ENCODE measurements around the gene CHMP3. TPM values are rescaled to one million over a fixed set of nuclear protein-coding genes. Genes with fewer than 3 reads are reported as not detected.
A peak's percentile ranks its signal among the peaks of the same experiment; 100 is the strongest.

CHMP3 gene
- total RNA-seq, 1 experiment from 2014 or later, result 54.4 TPM

GRCh38 chr2:86570059-86570458 is 6.8 kb upstream of the CHMP3 start:
- DNase-seq, result peak; percentile 26
- POLR2A ChIA-PET (ENCODE audit: unreplicated experiment), result no interaction called here

DNA sequence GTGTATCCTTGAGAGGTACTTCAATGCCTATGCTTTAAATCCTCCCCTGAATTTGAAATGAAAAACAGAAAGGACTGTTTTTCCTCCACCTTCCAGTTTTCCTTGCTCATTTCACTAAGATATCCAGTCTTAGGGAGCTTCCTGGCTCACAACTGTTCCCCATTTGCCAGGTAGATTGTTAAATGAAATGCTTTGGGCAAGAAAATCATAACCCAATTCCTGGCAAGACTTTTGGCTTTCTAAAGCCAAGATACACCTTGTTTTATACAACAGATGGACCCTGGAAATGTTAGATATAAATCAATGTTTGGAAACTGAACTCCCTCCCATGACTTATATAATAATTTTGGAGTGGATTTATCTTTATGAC is 3.6 kb upstream of the CHMP3 start:
- Histone ChIP-seq H3K27me3 (ENCODE audit: low read length) (no peaks in the 10 kb centered on the region), H3K9me3 (ENCODE audit: low read length) (no peaks in the 10 kb centered on the region), H2AFZ (ENCODE audit: low read length) (no peak overlapping the region), H3K9ac (ENCODE audit: low read length) (no peak overlapping the region), H3K4me3 (ENCODE audit: low read length) (no peak overlapping the region), H3K36me3 (ENCODE audit: low read depth, low read length) (no peaks in the 10 kb centered on the region), H3K4me1 (ENCODE audit: insufficient read depth, low read length) (peaks cover 12% of the 10 kb centered on the region), H3K79me2 (ENCODE audit: low read length) (peaks cover 10% of the 10 kb centered on the region), H3F3A (ENCODE audit: low read length, unreplicated experiment) (no peaks in the 10 kb centered on the region), H3K9me2 (replicated peaks; ENCODE audit: low read length) (no peaks in the 10 kb centered on the region), H4K20me1 (ENCODE audit: low read length) (no peaks in the 10 kb centered on the region), H3K27ac (ENCODE audit: low read length) (no peak overlapping the region), H3K4me2 (ENCODE audit: low read length) (no peak overlapping the region)
- TF ChIP-seq CTCF (conservative IDR thresholded peaks at IDR 0.05; ENCODE audit: low read depth, low read length) (no peak), EZH2phosphoT487 (IDR thresholded peaks at IDR 0.05; ENCODE audit: borderline replicate concordance, low read length) (no peak), EZH2 (IDR thresholded peaks at IDR 0.05; ENCODE audit: low read length, unreplicated experiment) (no peak)
- intact Hi-C loops (cut with micrococcal nuclease), result no loop called here
- ChIA-PET POLR2A (ENCODE audit: unreplicated experiment) (no interaction called here), CTCF (no interaction called here)
- ATAC-seq (no peak), DNase-seq (no peak)
- BruUV-seq (replicated peaks), result no TSS peak

More at GRCh38 chr2:86570059-86570458, 6.8 kb upstream of the CHMP3 start:
- no peak for ATAC-seq
- CTCF ChIA-PET, result no interaction called here
- Histone ChIP-seq H3K9me2 (replicated peaks; ENCODE audit: low read length) (no peaks in the 10 kb centered on the region), H3K4me3 (ENCODE audit: low read length) (no peak overlapping the region), H3F3A (ENCODE audit: low read length, unreplicated experiment) (no peaks in the 10 kb centered on the region), H3K79me2 (ENCODE audit: low read length) (no peaks in the 10 kb centered on the region), H3K9ac (ENCODE audit: low read length) (no peak overlapping the region), H3K27ac (ENCODE audit: low read length) (no peak overlapping the region), H2AFZ (ENCODE audit: low read length) (peak overlapping the region; percentile 20; the same call in 1 of the 2 replicates), H3K4me1 (ENCODE audit: insufficient read depth, low read length) (no peaks in the 10 kb centered on the region), H3K36me3 (ENCODE audit: low read depth, low read length) (no peaks in the 10 kb centered on the region), H3K9me3 (ENCODE audit: low read length) (no peaks in the 10 kb centered on the region), H4K20me1 (ENCODE audit: low read length) (no peaks in the 10 kb centered on the region), H3K4me2 (ENCODE audit: low read length) (no peak overlapping the region), H3K27me3 (ENCODE audit: low read length) (no peaks in the 10 kb centered on the region)
- TF ChIP-seq EZH2phosphoT487 (IDR thresholded peaks at IDR 0.05; ENCODE audit: borderline replicate concordance, low read length) (no peak), CTCF (conservative IDR thresholded peaks at IDR 0.05; ENCODE audit: low read depth, low read length) (no peak), EZH2 (IDR thresholded peaks at IDR 0.05; ENCODE audit: low read length, unreplicated experiment) (no peak)
- no TSS peak for BruUV-seq (replicated peaks)
- intact Hi-C loops (cut with micrococcal nuclease), result no loop called here

DNA sequence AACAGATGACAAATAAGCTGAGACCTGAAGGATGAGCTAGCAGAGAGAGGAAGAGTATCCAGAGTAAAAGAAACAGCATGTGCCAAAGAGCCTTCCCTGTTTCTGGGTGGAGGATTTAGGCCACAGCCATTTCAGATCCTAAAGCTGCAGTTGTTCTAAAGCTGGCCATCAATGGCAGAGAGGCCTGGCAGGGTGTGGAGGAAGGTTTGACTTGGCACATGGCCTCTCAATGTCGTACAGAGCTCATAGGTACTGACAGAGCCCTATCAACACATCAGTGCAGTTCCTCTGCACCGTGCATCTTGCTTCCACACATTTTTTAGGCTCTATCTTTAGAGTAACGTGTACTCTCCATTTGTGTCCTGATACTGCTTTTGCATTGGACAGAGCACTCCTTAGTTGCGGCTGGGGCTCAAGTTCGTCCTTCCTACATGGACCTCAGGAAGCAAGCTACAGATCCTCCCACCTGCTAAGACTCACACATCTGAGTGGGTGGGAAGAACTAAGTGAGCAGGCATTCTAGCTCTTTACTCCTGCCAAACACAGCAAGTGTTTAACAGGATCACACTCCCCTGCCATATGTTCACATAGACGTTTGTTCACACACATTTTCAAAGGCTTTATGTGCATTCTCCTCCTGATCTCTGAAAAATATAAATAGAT is 3.0 kb upstream of the CHMP3 start:
- intact Hi-C loops (cut with micrococcal nuclease), result no loop called here
- Histone ChIP-seq H3F3A (ENCODE audit: low read length, unreplicated experiment) (no peaks in the 10 kb centered on the region), H3K79me2 (ENCODE audit: low read length) (peaks cover 15% of the 10 kb centered on the region), H3K4me2 (ENCODE audit: low read length) (no peak overlapping the region), H3K9me2 (replicated peaks; ENCODE audit: low read length) (no peaks in the 10 kb centered on the region), H2AFZ (ENCODE audit: low read length) (no peak overlapping the region), H3K27ac (ENCODE audit: low read length) (no peak overlapping the region), H3K4me3 (ENCODE audit: low read length) (no peak overlapping the region), H4K20me1 (ENCODE audit: low read length) (no peaks in the 10 kb centered on the region), H3K9me3 (ENCODE audit: low read length) (no peaks in the 10 kb centered on the region), H3K9ac (ENCODE audit: low read length) (no peak overlapping the region), H3K36me3 (ENCODE audit: low read depth, low read length) (no peaks in the 10 kb centered on the region), H3K4me1 (ENCODE audit: insufficient read depth, low read length) (peaks cover 15% of the 10 kb centered on the region), H3K27me3 (ENCODE audit: low read length) (no peaks in the 10 kb centered on the region)
- TF ChIP-seq CTCF (conservative IDR thresholded peaks at IDR 0.05; ENCODE audit: low read depth, low read length) (no peak), EZH2 (IDR thresholded peaks at IDR 0.05; ENCODE audit: low read length, unreplicated experiment) (no peak)
- CTCF ChIA-PET, result no interaction called here
- ATAC-seq, result no peak
- BruUV-seq (replicated peaks), result no TSS peak
- POLR2A ChIA-PET (ENCODE audit: unreplicated experiment), result no interaction called here
- no peak for DNase-seq

Data from PC-3 (cell line).